ENCODE measurements around the gene RBM44. TPM values are rescaled to one million over a fixed set of nuclear protein-coding genes. Genes with fewer than 3 reads are reported as not detected.
"Not testable (repeated sequence)": the region's sequence is repeated elsewhere in the genome, so short reads cannot be mapped to it uniquely, and the experiment has no call there.

Gene RBM44
- total RNA-seq, 1 donor from 2014 or later, result 0.50 TPM

GRCh38 chr2:237866101-237866621, 67.6 kb downstream of the RBM44 start:
- TF ChIP-seq, protein P1, sequence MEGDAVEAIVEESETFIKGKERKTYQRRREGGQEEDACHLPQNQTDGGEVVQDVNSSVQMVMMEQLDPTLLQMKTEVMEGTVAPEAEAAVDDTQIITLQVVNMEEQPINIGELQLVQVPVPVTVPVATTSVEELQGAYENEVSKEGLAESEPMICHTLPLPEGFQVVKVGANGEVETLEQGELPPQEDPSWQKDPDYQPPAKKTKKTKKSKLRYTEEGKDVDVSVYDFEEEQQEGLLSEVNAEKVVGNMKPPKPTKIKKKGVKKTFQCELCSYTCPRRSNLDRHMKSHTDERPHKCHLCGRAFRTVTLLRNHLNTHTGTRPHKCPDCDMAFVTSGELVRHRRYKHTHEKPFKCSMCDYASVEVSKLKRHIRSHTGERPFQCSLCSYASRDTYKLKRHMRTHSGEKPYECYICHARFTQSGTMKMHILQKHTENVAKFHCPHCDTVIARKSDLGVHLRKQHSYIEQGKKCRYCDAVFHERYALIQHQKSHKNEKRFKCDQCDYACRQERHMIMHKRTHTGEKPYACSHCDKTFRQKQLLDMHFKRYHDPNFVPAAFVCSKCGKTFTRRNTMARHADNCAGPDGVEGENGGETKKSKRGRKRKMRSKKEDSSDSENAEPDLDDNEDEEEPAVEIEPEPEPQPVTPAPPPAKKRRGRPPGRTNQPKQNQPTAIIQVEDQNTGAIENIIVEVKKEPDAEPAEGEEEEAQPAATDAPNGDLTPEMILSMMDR (IDR thresholded peaks at IDR 0.05), result no peak
- peak overlapping the region; percentile 97 for H3K27ac Mint-ChIP-seq (ENCODE audit: unreplicated experiment)
- H3K4me1 Mint-ChIP-seq (ENCODE audit: low read depth), result peaks cover 93% of the 10 kb centered on the region
- H3K9me3 Mint-ChIP-seq (ENCODE audit: low read depth), result no peaks in the 10 kb centered on the region
- peaks cover 3% of the 10 kb centered on the region for H3K36me3 Mint-ChIP-seq (ENCODE audit: low read depth)
- no peaks in the 10 kb centered on the region for H3K27me3 Mint-ChIP-seq (ENCODE audit: low read depth)
- H3K4me3 Mint-ChIP-seq (ENCODE audit: unreplicated experiment), result peak overlapping the region; percentile 44
- DNase-seq (ENCODE audit: low spot score), result no peak

- H3K4me3 Mint-ChIP-seq (ENCODE audit: unreplicated experiment), result no peak overlapping the region
- peak overlapping the region; percentile 50 for H3K27ac Mint-ChIP-seq (ENCODE audit: unreplicated experiment)
- no peaks in the 10 kb centered on the region for H3K27me3 Mint-ChIP-seq (ENCODE audit: low read depth)
- peaks cover 88% of the 10 kb centered on the region for H3K4me1 Mint-ChIP-seq (ENCODE audit: low read depth)
- no peaks in the 10 kb centered on the region for H3K9me3 Mint-ChIP-seq (ENCODE audit: low read depth)
- no peak for DNase-seq (ENCODE audit: low spot score)
- H3K36me3 Mint-ChIP-seq (ENCODE audit: low read depth), result peaks cover 3% of the 10 kb centered on the region
- TF ChIP-seq, protein P1 (IDR thresholded peaks at IDR 0.05), result no peak
Observed at GRCh38 chr2:237867465-237867864, 68.9 kb downstream of the RBM44 start.

- not testable (repeated sequence) for H3K27me3 Mint-ChIP-seq (ENCODE audit: low read depth); DNase-seq (ENCODE audit: low spot score); H3K9me3 Mint-ChIP-seq (ENCODE audit: low read depth); H3K4me3 Mint-ChIP-seq (ENCODE audit: unreplicated experiment); H3K36me3 Mint-ChIP-seq (ENCODE audit: low read depth)
- Mint-ChIP-seq H3K27ac (ENCODE audit: unreplicated experiment) (peak overlapping the region; percentile 71), H3K4me1 (ENCODE audit: low read depth) (peaks cover 88% of the 10 kb centered on the region)
Observed at GRCh38 chr2:237868074-237868473, 69.5 kb downstream of the RBM44 start.

- DNase-seq (ENCODE audit: low spot score), result no peak
- H3K4me3 Mint-ChIP-seq (ENCODE audit: unreplicated experiment), result no peak overlapping the region
- peaks cover 88% of the 10 kb centered on the region for H3K4me1 Mint-ChIP-seq (ENCODE audit: low read depth)
- H3K27ac Mint-ChIP-seq (ENCODE audit: unreplicated experiment), result peak overlapping the region; percentile 71
- TF ChIP-seq, protein P1 (IDR thresholded peaks at IDR 0.05), result no peak
- H3K36me3 Mint-ChIP-seq (ENCODE audit: low read depth), result peaks cover 3% of the 10 kb centered on the region
- H3K9me3 Mint-ChIP-seq (ENCODE audit: low read depth), result no peaks in the 10 kb centered on the region
- no peaks in the 10 kb centered on the region for H3K27me3 Mint-ChIP-seq (ENCODE audit: low read depth)
Observed at GRCh38 chr2:237868631-237869342, 70.2 kb downstream of the RBM44 start.

DNA sequence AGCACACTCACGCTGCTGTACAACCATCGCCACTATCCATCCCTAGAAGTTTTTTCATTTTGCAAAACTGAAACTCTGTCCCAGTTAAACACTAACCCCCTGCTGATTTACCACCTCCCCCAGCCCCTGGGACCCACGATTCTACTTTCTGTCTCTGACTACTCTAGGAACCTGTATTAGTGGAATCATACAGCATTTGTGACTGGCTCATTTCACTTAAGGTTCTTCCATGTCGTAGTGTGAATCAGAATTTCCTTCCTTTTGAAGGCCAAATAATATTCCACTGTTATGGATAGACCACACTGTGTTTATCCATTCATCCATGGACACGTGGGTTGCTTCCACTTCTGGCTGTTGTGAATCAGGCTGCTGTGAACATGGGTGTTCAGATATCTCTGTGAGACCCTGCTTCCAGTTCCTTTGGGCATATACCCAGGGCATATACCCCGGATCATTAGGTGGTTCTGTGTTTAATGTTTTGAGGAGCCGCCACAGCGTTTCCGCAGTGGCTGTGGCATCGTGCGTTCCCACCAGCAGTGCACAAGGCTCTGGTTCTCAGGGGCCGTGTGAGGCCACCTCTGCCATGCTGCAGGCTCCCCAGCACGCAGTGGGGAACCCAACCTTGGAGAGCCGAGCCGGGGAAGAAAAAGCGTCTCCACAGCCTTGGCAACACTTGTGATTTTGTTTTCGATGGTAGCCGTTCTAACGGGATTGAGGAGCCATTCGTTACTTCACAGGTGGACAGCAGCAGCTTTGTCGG, 70.9 kb downstream of the RBM44 start:
- H3K27me3 Mint-ChIP-seq (ENCODE audit: low read depth), result no peaks in the 10 kb centered on the region
- peak overlapping the region; percentile 71 for H3K27ac Mint-ChIP-seq (ENCODE audit: unreplicated experiment)
- no peaks in the 10 kb centered on the region for H3K9me3 Mint-ChIP-seq (ENCODE audit: low read depth)
- H3K36me3 Mint-ChIP-seq (ENCODE audit: low read depth), result peaks cover 5% of the 10 kb centered on the region
- no peak overlapping the region for H3K4me3 Mint-ChIP-seq (ENCODE audit: unreplicated experiment)
- TF ChIP-seq, protein P1 (IDR thresholded peaks at IDR 0.05), result no peak
- no peak for DNase-seq (ENCODE audit: low spot score)
- peaks cover 89% of the 10 kb centered on the region for H3K4me1 Mint-ChIP-seq (ENCODE audit: low read depth)
